Mesendoderm (in vitro differentiated cells): Measurements from ENCODE around the gene ARL6IP4.

ENCODE experiments used
- DNase-seq: peaks from one replicate; pipeline ENCODE4 v3.0.0; 2013
- H2AK5ac ChIP-seq: 2 replicates; pipeline ENCODE4 v1.6.1; 2013; ENCODE audit warnings: low read length, inconsistent platforms
- H2BK120ac ChIP-seq: 2 replicates; pipeline ENCODE4 v1.6.1; 2013; ENCODE audit warnings: low read depth, mild to moderate bottlenecking, low read length, moderate library complexity, mixed read lengths
- H2BK15ac ChIP-seq: replicated peaks from 2 replicates; pipeline ENCODE4 v1.6.1; 2013; ENCODE audit warnings: low read depth, mild to moderate bottlenecking, moderate library complexity
- H2BK5ac ChIP-seq: 2 replicates; pipeline ENCODE4 v1.6.1; 2013; ENCODE audit warnings: low read length, inconsistent platforms
- H3K18ac ChIP-seq: 2 replicates; pipeline ENCODE4 v1.6.1; 2013; ENCODE audit warnings: mild to moderate bottlenecking, low read length, mixed read lengths
- H3K23ac ChIP-seq: one replicate; pipeline ENCODE4 v1.6.1; 2013; ENCODE audit warnings: low read length
- H3K27ac ChIP-seq: 2 replicates; pipeline ENCODE4 v1.5.1; 2013; ENCODE audit warnings: low read depth, mild to moderate bottlenecking, inconsistent platforms, low read length, moderate library complexity
- H3K27me3 ChIP-seq: 2 replicates; pipeline ENCODE4 v1.6.1; 2013; ENCODE audit warnings: low read length, control low read depth, mild to moderate bottlenecking, inconsistent platforms; ENCODE audit not compliant: insufficient read depth, poor library complexity
- H3K36me3 ChIP-seq: 2 replicates; pipeline ENCODE4 v1.6.1; 2013; ENCODE audit warnings: low read length, inconsistent platforms; ENCODE audit not compliant: control insufficient read depth, insufficient read depth
- H3K4ac ChIP-seq: one replicate; pipeline ENCODE4 v1.6.1; 2013; ENCODE audit warnings: low read depth, mild to moderate bottlenecking, low read length, moderate library complexity
- H3K4me1 ChIP-seq: 2 replicates; pipeline ENCODE4 v1.6.1; 2013; ENCODE audit warnings: low read depth, low read length, inconsistent platforms; ENCODE audit not compliant: control insufficient read depth
- H3K4me2 ChIP-seq: 2 replicates; pipeline ENCODE4 v1.6.1; 2013; ENCODE audit warnings: low read length
- H3K4me3 ChIP-seq: 2 replicates; pipeline ENCODE4 v1.5.1; 2013; ENCODE audit warnings: mild to moderate bottlenecking, low read length
- H3K56ac ChIP-seq: one replicate; pipeline ENCODE4 v1.6.1; 2013; ENCODE audit warnings: low read length
- H3K79me1 ChIP-seq: 2 replicates; pipeline ENCODE4 v1.6.1; 2013; ENCODE audit warnings: low read length, inconsistent platforms
- H3K79me2 ChIP-seq: 2 replicates; pipeline ENCODE4 v1.6.1; 2013; ENCODE audit warnings: mild to moderate bottlenecking, low read length; ENCODE audit not compliant: control insufficient read depth, insufficient read depth
- H3K9ac ChIP-seq: 2 replicates; pipeline ENCODE4 v1.6.1; 2013; ENCODE audit warnings: low read length, inconsistent platforms
- H4K5ac ChIP-seq: one replicate; pipeline ENCODE4 v1.6.1; 2013; ENCODE audit warnings: low read length
- H4K8ac ChIP-seq: one replicate; pipeline ENCODE4 v1.6.1; 2013; ENCODE audit warnings: low read depth, mild to moderate bottlenecking, control low read depth, low read length, moderate library complexity
- WGBS: extraction: QIAGEN DNeasy Blood & Tissue Kit; methylation state at CpG from one replicate; pipeline ENCODE4 v1.1.7; 2013; ENCODE audit warnings: low lambda C conversion rate, missing lambda C conversion rate; ENCODE audit not compliant: insufficient coverage; ENCODE audit errors: extremely low coverage; 5-methylcytosine and 5-hydroxymethylcytosine counted together

Gene ARL6IP4

DNA sequence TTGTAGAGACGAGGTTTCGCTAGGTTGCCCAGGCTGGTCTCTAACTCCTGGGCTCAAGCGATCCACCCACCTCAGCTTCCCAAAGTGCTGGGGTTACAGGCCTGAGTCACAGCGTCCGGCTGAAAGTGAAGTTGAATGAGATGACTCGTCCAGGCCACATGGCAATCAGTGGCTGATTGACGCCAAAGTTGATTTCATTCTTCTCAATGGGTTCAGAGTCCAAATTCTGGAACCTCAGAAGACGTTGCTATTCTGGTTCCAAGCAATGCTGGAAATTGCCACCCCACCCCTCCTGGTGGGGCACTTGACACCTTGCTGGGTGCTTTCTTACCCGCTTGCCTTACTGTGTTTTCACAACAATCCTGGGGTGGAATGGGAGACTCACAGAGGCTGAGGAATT lies 29.1 kb upstream of the ARL6IP4 start:
- H3K23ac ChIP-seq = no peak overlapping the region
- H2AK5ac ChIP-seq = no peak overlapping the region
- WGBS = no CpG with 5 or more reads among the region's 9 CpGs
- H3K4me2 ChIP-seq = no peak overlapping the region
- H2BK5ac ChIP-seq = no peak overlapping the region
- no peak overlapping the region for H2BK120ac ChIP-seq
- H2BK15ac ChIP-seq = no peak overlapping the region
- H4K5ac ChIP-seq = no peak overlapping the region
- no peaks in the 10 kb centered on the region for H3K79me1 ChIP-seq
- H3K18ac ChIP-seq = no peak overlapping the region
- H3K9ac ChIP-seq = no peak overlapping the region
- H3K79me2 ChIP-seq = no peaks in the 10 kb centered on the region
- no peak overlapping the region for H3K27ac ChIP-seq
- DNase-seq = no peak
- H4K8ac ChIP-seq = no peak overlapping the region
- H3K4me3 ChIP-seq = no peak overlapping the region
- H3K56ac ChIP-seq = no peak overlapping the region
- no peaks in the 10 kb centered on the region for H3K27me3 ChIP-seq
- no peaks in the 10 kb centered on the region for H3K4me1 ChIP-seq
- no peak overlapping the region for H3K4ac ChIP-seq
- no peaks in the 10 kb centered on the region for H3K36me3 ChIP-seq

DNA sequence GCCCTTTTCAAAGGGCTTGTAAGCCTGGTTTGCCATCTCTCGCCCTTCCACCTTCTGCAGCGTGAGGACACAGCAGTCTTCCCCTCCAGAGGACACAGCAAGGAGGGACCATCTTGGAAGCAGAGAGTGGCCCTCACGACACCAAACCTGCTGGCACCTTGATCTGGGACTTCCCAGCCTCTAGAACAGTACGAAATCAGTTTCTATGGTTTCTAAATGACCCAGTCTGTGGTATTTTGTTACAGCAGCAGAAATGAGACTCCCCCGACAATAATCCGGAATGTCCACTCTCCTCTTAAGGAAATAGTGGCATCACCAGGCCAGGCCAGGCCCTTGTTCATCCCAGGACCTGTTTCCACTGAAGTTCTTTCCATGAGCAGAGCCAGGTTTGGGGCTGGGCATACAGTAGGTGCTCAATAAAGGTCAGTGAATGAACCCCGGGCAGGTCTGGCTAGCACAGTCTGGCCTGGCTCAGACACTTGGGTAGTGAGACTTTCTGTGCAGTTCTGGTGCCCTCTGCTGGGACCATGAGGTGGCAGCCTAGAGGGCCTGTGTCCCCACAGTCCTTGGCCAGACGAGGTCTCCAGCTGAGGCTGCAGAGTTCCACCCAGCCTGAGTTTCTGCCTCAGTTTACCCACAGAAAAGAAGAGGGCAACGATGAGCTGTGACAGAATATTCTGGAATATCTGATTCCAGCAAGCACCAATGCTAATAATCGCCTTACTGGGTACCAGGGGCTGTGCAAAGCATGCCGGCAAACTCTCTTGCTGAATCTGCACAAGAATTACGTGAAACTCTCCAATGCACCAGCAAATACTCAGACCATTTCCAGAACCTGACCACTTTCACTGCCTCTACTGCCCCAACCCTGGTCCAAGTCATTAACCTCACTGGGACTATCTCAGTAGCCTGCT lies 28.2 kb upstream of the ARL6IP4 start:
- Histone ChIP-seq H3K18ac (no peak overlapping the region), H3K27me3 (no peaks in the 10 kb centered on the region), H2BK15ac (no peak overlapping the region), H3K4ac (no peak overlapping the region), H3K4me3 (no peak overlapping the region), H4K8ac (no peak overlapping the region), H3K36me3 (no peaks in the 10 kb centered on the region), H3K23ac (no peak overlapping the region), H3K56ac (no peak overlapping the region), H3K79me2 (no peaks in the 10 kb centered on the region), H2AK5ac (no peak overlapping the region), H3K9ac (no peak overlapping the region), H3K27ac (no peak overlapping the region), H3K79me1 (no peaks in the 10 kb centered on the region), H3K4me2 (no peak overlapping the region), H4K5ac (no peak overlapping the region), H2BK120ac (no peak overlapping the region), H2BK5ac (no peak overlapping the region), H3K4me1 (no peaks in the 10 kb centered on the region)
- WGBS = no CpG with 5 or more reads among the region's 12 CpGs
- DNase-seq = peak; percentile 66

DNA sequence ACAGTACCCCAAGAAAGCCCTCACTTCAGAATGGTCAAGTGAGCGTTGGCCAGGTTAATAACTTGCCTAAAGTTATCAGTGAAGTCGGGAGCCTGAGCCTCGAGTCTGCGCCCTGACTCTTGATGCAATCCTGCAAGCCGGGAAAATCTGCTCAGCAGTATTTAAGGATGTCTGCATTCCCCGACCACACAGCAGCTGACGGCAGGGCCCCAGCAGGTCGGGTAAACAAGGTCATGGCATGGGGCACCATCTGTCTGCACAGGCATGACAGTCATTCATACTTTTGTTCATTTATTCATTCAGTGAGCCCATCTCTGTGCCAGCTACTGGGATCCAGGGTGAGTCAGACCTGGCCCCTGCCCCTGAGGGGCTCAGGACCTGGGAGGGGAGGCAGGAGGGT lies 25.3 kb upstream of the ARL6IP4 start:
- Histone ChIP-seq H3K56ac (no peak overlapping the region), H3K36me3 (no peaks in the 10 kb centered on the region), H3K23ac (no peak overlapping the region), H3K4me2 (no peak overlapping the region), H3K4me3 (no peak overlapping the region), H2BK120ac (no peak overlapping the region), H4K8ac (no peak overlapping the region), H3K18ac (no peak overlapping the region), H4K5ac (no peak overlapping the region), H3K9ac (no peak overlapping the region), H2BK15ac (no peak overlapping the region), H3K79me2 (no peaks in the 10 kb centered on the region), H2BK5ac (no peak overlapping the region), H3K27me3 (no peaks in the 10 kb centered on the region), H3K79me1 (no peaks in the 10 kb centered on the region), H2AK5ac (no peak overlapping the region), H3K27ac (no peak overlapping the region), H3K4ac (no peak overlapping the region), H3K4me1 (no peaks in the 10 kb centered on the region)
- no CpG with 5 or more reads among the region's 8 CpGs for WGBS
- no peak for DNase-seq

DNA sequence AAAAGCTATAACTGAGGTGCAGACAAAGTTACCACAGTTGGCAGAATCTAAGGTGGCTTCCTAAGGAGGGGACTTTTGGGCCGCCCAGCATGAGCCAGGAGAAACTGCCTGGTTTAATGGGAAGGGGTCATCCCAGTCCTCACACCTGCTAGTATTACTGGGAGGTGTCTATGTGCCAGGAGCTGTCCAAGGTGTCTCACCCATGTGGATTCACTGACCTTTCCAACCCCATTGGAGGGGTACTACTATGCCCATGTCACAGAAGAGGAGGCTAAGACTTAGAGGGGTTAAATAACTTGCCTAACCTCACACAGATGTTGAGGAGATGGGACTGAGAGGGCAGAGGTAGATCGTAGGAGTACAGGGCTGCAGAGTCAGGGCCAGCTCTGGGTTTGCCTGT lies 24.4 kb upstream of the ARL6IP4 start:
- Histone ChIP-seq H3K79me1 (no peaks in the 10 kb centered on the region), H2BK5ac (no peak overlapping the region), H3K9ac (no peak overlapping the region), H3K27ac (no peak overlapping the region), H3K4me3 (no peak overlapping the region), H3K56ac (no peak overlapping the region), H3K79me2 (no peaks in the 10 kb centered on the region), H4K8ac (no peak overlapping the region), H3K18ac (no peak overlapping the region), H4K5ac (no peak overlapping the region), H3K27me3 (no peaks in the 10 kb centered on the region), H3K23ac (no peak overlapping the region), H2BK15ac (no peak overlapping the region), H3K36me3 (no peaks in the 10 kb centered on the region), H2BK120ac (no peak overlapping the region), H3K4me2 (no peak overlapping the region), H3K4me1 (no peaks in the 10 kb centered on the region), H3K4ac (no peak overlapping the region), H2AK5ac (no peak overlapping the region)
- no CpG with 5 or more reads among the region's 2 CpGs for WGBS
- DNase-seq = no peak

DNA sequence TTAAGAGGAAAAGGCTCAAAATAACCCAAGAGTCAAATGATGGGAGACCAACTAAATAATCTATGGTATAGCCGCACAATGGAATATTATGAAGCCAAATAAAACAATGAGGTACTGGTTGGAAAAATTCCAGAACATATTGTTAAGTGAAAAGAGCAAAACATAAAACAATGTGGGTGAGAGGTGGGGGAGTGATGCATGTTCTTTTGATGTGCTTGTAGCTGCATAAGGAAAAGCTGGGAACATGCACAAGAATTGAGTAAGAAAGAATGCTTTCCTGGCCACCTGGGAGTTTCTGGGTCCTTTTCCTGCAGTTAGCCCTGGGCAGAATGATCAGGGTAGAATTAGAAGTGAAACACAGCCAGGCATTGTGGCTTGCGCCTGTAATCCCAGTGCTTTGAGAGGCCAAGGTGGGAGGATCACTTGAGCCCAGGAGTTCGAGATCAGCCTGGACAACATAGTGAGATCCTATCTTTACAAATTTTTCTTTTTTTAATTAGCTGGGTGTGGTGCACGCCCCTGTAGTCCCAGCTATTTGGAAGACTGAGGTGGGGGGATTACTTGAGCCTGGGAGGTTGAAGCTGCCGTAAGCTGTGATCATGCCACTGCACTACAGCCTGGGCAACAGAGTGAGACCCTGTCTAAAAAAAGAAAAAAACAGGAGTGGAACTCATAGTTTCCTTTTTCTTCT lies 22.1 kb upstream of the ARL6IP4 start:
- Histone ChIP-seq H2AK5ac (no peak overlapping the region), H3K27me3 (no peaks in the 10 kb centered on the region), H4K5ac (no peak overlapping the region), H3K4me3 (no peak overlapping the region), H3K79me1 (no peaks in the 10 kb centered on the region), H3K4me1 (no peaks in the 10 kb centered on the region), H3K36me3 (no peaks in the 10 kb centered on the region), H3K27ac (no peak overlapping the region), H3K79me2 (no peaks in the 10 kb centered on the region), H3K4me2 (no peak overlapping the region), H3K4ac (no peak overlapping the region), H3K9ac (no peak overlapping the region), H2BK15ac (no peak overlapping the region), H2BK120ac (no peak overlapping the region), H4K8ac (no peak overlapping the region), H2BK5ac (no peak overlapping the region), H3K56ac (no peak overlapping the region), H3K23ac (no peak overlapping the region), H3K18ac (no peak overlapping the region)
- WGBS = no CpG with 5 or more reads among the region's 5 CpGs
- DNase-seq = no peak
